ENCODE data around the gene UNKL. TPM values are rescaled to one million over a fixed set of nuclear protein-coding genes. Genes with fewer than 3 reads are reported as not detected.
A peak's percentile ranks its signal among the peaks of the same experiment; 100 is the strongest.

Gene UNKL
- total and polyA plus RNA-seq, 2 of the 8 experiments (the other 6 are each of a cell fraction or from before 2014, with no cell fraction given), result 25.1 to 31.8 TPM

DNA sequence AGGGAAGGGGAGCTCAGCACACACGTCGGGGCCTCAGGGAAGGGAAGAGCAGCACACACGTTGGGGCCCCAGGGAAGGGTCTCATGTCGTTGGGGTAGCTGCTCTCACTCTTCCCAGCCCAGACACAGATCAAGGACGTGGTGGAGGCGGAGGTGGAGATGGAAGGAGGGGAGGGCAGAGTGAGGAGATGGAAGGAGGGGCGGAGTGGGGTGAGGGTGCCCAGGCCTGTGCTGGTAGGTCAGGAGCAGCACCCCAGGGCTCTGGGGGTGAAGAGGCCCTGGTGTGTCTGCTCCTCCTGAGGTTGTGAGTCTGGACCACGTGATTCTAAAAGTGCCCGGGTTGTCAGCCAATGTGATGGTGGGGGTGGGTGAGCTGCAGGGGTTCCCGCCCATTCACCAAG, 45.5 kb upstream of the UNKL start:
- no peaks in the 10 kb centered on the region; the same call in 1 of the 2 replicates for H3K79me1 ChIP-seq (ENCODE audit: low read depth, low read length)
- ChIA-PET CTCF (ENCODE audit: partially characterized antibody) (interaction anchor here (0.6 to 0.8 kb wide), 3 partner anchors 11 to 299 kb away, joined by 3 read pairs; no protein-coding TSS in a partner anchor), POLR2A (ENCODE audit: partially characterized antibody) (interaction anchor here (1.4 to 2.2 kb wide), 2 partner anchors 10 to 56 kb away, joined by 3 to 6 read pairs; no protein-coding TSS in a partner anchor)
- no peak for TF ChIP-seq SRF (IDR thresholded peaks at IDR 0.05; ENCODE audit: low read depth, low read length)
- TF ChIP-seq MAFK (IDR thresholded peaks at IDR 0.05; ENCODE audit: low read depth, low read length), result no peak
- TF ChIP-seq CTBP2 (IDR thresholded peaks at IDR 0.05; ENCODE audit: borderline replicate concordance, insufficient read depth, insufficient read length, low read length), result no peak
- no peak for TF ChIP-seq JUN (IDR thresholded peaks at IDR 0.05; ENCODE audit: low read depth, low read length)
- no peak overlapping the region for H3K27ac ChIP-seq (ENCODE audit: low read depth, low read length)
- H4K20me1 ChIP-seq (replicated peaks in 1 of 2; ENCODE audit: control insufficient read depth in 1 of 2, insufficient read depth in 2 of 2, low read length in 2 of 2), result peaks cover 0 to 7% of the 10 kb centered on the region in 2 experiments
- peaks cover 0 to 37% (median 6%) of the 10 kb centered on the region in 4 experiments; a peak in 6 of 8 replicates for H3K36me3 ChIP-seq (ENCODE audit: control insufficient read depth in 2 of 4, insufficient read depth in 4 of 4, low read length in 3 of 4)
- no peak overlapping the region for H3K4me3 ChIP-seq (ENCODE audit: extremely low read depth in 1 of 4, insufficient read depth in 2 of 4, low read depth in 3 of 4, low read length in 4 of 4)
- H3K23me2 ChIP-seq (ENCODE audit: low read depth, low read length), result no peaks in the 10 kb centered on the region
- H4K91ac ChIP-seq (replicated peaks; ENCODE audit: insufficient read length, low read length), result no peak overlapping the region
- no peak overlapping the region for H3K4me2 ChIP-seq (ENCODE audit: insufficient read depth in 1 of 2, low read depth in 2 of 2, low read length in 2 of 2)
- H3K9ac ChIP-seq (replicated peaks in 1 of 4; ENCODE audit: extremely low read depth in 1 of 4, low read depth in 3 of 4, low read length in 3 of 4), result no peak overlapping the region
- no peak overlapping the region for H3K23ac ChIP-seq (ENCODE audit: insufficient read length)
- H3K4me1 ChIP-seq (replicated peaks in 1 of 4; ENCODE audit: control insufficient read depth in 3 of 4, insufficient read depth in 4 of 4, low read length in 3 of 4), result no peaks in the 10 kb centered on the region
- no peak overlapping the region for H4K5ac ChIP-seq (ENCODE audit: insufficient read length, low read depth, low read length)
- H2BK12ac ChIP-seq (ENCODE audit: low read depth, low read length), result no peak overlapping the region
- no peak overlapping the region for H3K14ac ChIP-seq (ENCODE audit: insufficient read length)
- H3K56ac ChIP-seq (replicated peaks; ENCODE audit: insufficient read length, low read depth, low read length), result no peak overlapping the region
- DNase-seq (ENCODE audit: low read depth in 1 of 2, low spot score in 2 of 2), result peak in 1 of 2 experiments; percentile 19
- no peak overlapping the region for H2AK5ac ChIP-seq (ENCODE audit: low read depth, low read length)
- no peaks in the 10 kb centered on the region for H3K27me3 ChIP-seq (replicated peaks in 1 of 4; ENCODE audit: control insufficient read depth in 3 of 4, extremely low read depth in 1 of 4, insufficient read depth in 3 of 4, low read length in 3 of 4)
- H2BK15ac ChIP-seq (ENCODE audit: low read length), result no peak overlapping the region
- H2BK20ac ChIP-seq (ENCODE audit: low read length), result no peak overlapping the region
- no peak for FAIRE-seq
- no peaks in the 10 kb centered on the region; a peak in 1 of 4 replicates for H3K79me2 ChIP-seq (ENCODE audit: control insufficient read depth in 1 of 2, insufficient read depth in 2 of 2, low read length in 2 of 2)
- no peak overlapping the region for H2BK5ac ChIP-seq (ENCODE audit: low read depth, low read length)
- 0 out of 2 replicates have a peak overlapping the region, but pooled peaks have one; percentile 25 for H4K8ac ChIP-seq (ENCODE audit: extremely low read depth, insufficient read depth, low read length)
- 93% methylated on average over 10 of the region's 10 CpGs; no CpG with 5 or more reads in 1 of the 2 experiments for WGBS, 2 experiments (ENCODE audit: extremely low coverage in 1 of 2, insufficient coverage in 1 of 2, insufficient read length in 1 of 2, insufficient replicate concordance in 2 of 2, low coverage in 1 of 2, low lambda C conversion rate in 2 of 2, missing lambda C conversion rate in 1 of 2)
- no peak overlapping the region for H3K18ac ChIP-seq (ENCODE audit: extremely low read depth, low read length)
- no peak overlapping the region for H2BK120ac ChIP-seq (replicated peaks; ENCODE audit: low read depth, low read length)
- H2AFZ ChIP-seq (ENCODE audit: low read length), result no peak overlapping the region
- no peaks in the 10 kb centered on the region for H3K9me3 ChIP-seq (ENCODE audit: insufficient read depth in 2 of 2, low read depth in 1 of 2, low read length in 1 of 2)
- H3K4ac ChIP-seq (replicated peaks; ENCODE audit: insufficient read length, low read depth, low read length), result no peak overlapping the region
